Ishikawa (cell line): ENCODE data around the gene XPO6.

ENCODE experiments used
- CEBPB ChIP-seq: IDR thresholded peaks from 2 replicates; pipeline ENCODE4 v1.6.1; 2012
- CREB1 ChIP-seq: IDR thresholded peaks from 2 replicates; pipeline ENCODE4 v1.6.1; 2012; ENCODE audit warnings: low read depth
- EGR1 ChIP-seq: IDR thresholded peaks from 2 replicates; pipeline ENCODE4 v1.6.1; 2012
- EP300 ChIP-seq: IDR thresholded peaks from 2 replicates; pipeline ENCODE4 v1.6.1; 2012; ENCODE audit warnings: borderline replicate concordance
- FOXM1 ChIP-seq: IDR thresholded peaks from 2 replicates; pipeline ENCODE4 v1.6.1; 2012; ENCODE audit warnings: low read depth, borderline replicate concordance
- MAX ChIP-seq: IDR thresholded peaks from 2 replicates; pipeline ENCODE4 v1.6.1; 2012
- NFIC ChIP-seq: IDR thresholded peaks from 2 replicates; pipeline ENCODE4 v1.6.1; 2012
- RAD21 ChIP-seq: IDR thresholded peaks from 2 replicates; pipeline ENCODE4 v1.6.1; 2012; ENCODE audit warnings: low read depth
- REST ChIP-seq: IDR thresholded peaks from 2 replicates; pipeline ENCODE4 v1.6.1; 2012; ENCODE audit warnings: low read depth, mild to moderate bottlenecking
- TAF1 ChIP-seq: IDR thresholded peaks from 2 replicates; pipeline ENCODE4 v1.6.1; 2012; ENCODE audit warnings: low read depth, mild to moderate bottlenecking
- TCF12 ChIP-seq: IDR thresholded peaks from 2 replicates; pipeline ENCODE4 v1.6.1; 2012; ENCODE audit warnings: low read depth
- TEAD4 ChIP-seq: IDR thresholded peaks from 2 replicates; pipeline ENCODE4 v1.6.1; 2012
- USF1 ChIP-seq: IDR thresholded peaks from 2 replicates; pipeline ENCODE4 v1.6.1; 2012
- YY1 ChIP-seq: IDR thresholded peaks from 2 replicates; pipeline ENCODE4 v1.6.1; 2012; ENCODE audit warnings: low read depth
- ZBTB7A ChIP-seq: IDR thresholded peaks from 2 replicates; pipeline ENCODE4 v1.6.1; 2012; ENCODE audit warnings: low read depth

Gene XPO6

GRCh38 chr16:28182183-28182582, 29.6 kb downstream of the XPO6 start:
- TF ChIP-seq YY1 (no peak), CEBPB (no peak), FOXM1 (no peak), MAX (no peak), ZBTB7A (no peak), TCF12 (no peak)

- TF ChIP-seq NFIC: 0 out of 2 replicates have a peak, but pooled peaks have one; percentile 28
- TF ChIP-seq TEAD4: peak; percentile 78
- TF ChIP-seq TCF12: no peak
- peak; percentile 44 for TF ChIP-seq USF1
- no peak for TF ChIP-seq FOXM1
- no peak for TF ChIP-seq YY1
- TF ChIP-seq EP300: no peak
Measured at GRCh38 chr16:28181515-28181914, 30.2 kb downstream of the XPO6 start.

- TF ChIP-seq FOXM1: no peak
- no peak for TF ChIP-seq EGR1
- TF ChIP-seq RAD21: no peak
- TF ChIP-seq ZBTB7A: no peak
- TF ChIP-seq NFIC: no peak
Measured at GRCh38 chr16:28180655-28181460, 30.9 kb downstream of the XPO6 start.

- TF ChIP-seq EGR1: no peak
- TF ChIP-seq ZBTB7A: no peak
- no peak for TF ChIP-seq TCF12
- no peak for TF ChIP-seq MAX
- TF ChIP-seq YY1: no peak
- TF ChIP-seq USF1: no peak
- no peak for TF ChIP-seq TEAD4
- no peak for TF ChIP-seq REST
- TF ChIP-seq CREB1: no peak
- no peak for TF ChIP-seq TAF1
- no peak for TF ChIP-seq RAD21
- TF ChIP-seq EP300: no peak
- TF ChIP-seq FOXM1: no peak
- TF ChIP-seq CEBPB: no peak
- no peak for TF ChIP-seq NFIC
Measured at GRCh38 chr16:28179354-28179753, 32.4 kb downstream of the XPO6 start.

GRCh38 chr16:28175715-28176114, 36.0 kb downstream of the XPO6 start:
- TF ChIP-seq REST (no peak), TCF12 (no peak), MAX (no peak), EP300 (no peak), RAD21 (no peak), FOXM1 (no peak), EGR1 (no peak), NFIC (no peak), YY1 (no peak), CREB1 (no peak), TAF1 (no peak), CEBPB (no peak), ZBTB7A (no peak), TEAD4 (no peak), USF1 (no peak)
